Stimulated activated naive CD4-positive, alpha-beta T cell treated with Interleukin-2 at 50 U/mL for 16 hours (primary cell): ENCODE measurements around the gene MRPL51.

Experiments
- DNase-seq: peaks from one replicate; lab custom pipeline; 2025; lab: John Stamatoyannopoulos, UW

MRPL51 gene

GRCh38 chr12:6461401-6462233 lies 31.4 kb downstream of the MRPL51 start:
- peak; percentile 76 for DNase-seq

DNA sequence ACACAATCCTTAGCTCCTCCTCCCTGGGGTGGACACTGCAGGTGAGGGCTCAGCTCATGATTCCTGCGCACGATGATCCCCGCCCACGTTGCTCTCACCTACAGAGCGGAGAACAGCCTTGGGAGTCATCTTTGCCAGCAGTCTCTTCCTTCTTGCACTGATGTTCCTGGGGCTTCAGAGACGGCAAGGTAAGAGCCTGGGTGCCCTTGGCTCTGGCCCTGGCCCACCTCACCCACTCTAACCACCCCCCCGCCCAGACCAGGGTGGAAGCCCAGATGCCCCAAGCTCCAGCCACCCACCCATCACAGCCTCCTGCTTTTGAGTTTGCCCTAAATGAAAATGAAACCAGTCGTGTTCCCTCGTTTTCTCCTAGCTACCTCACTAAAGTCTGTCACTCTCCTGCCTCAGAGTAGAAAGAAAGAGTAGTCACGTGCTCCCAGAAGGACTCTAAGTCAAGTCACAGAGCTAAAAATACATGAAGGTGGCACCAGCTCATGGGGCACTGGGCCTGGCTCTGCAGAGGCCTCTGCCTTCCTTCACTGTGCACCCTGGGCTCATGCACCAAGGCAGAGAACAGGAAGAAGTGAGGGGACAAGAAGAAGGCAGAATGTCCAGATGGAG lies 32.2 kb downstream of the MRPL51 start:
- peak; percentile 23 for DNase-seq

- no peak for DNase-seq
Measured at GRCh38 chr12:6459004-6459337, 34.1 kb downstream of the MRPL51 start.

GRCh38 chr12:6458281-6459003 lies 34.6 kb downstream of the MRPL51 start:
- no peak for DNase-seq

GRCh38 chr12:6457220-6457945 lies 35.7 kb downstream of the MRPL51 start:
- no peak for DNase-seq

DNA sequence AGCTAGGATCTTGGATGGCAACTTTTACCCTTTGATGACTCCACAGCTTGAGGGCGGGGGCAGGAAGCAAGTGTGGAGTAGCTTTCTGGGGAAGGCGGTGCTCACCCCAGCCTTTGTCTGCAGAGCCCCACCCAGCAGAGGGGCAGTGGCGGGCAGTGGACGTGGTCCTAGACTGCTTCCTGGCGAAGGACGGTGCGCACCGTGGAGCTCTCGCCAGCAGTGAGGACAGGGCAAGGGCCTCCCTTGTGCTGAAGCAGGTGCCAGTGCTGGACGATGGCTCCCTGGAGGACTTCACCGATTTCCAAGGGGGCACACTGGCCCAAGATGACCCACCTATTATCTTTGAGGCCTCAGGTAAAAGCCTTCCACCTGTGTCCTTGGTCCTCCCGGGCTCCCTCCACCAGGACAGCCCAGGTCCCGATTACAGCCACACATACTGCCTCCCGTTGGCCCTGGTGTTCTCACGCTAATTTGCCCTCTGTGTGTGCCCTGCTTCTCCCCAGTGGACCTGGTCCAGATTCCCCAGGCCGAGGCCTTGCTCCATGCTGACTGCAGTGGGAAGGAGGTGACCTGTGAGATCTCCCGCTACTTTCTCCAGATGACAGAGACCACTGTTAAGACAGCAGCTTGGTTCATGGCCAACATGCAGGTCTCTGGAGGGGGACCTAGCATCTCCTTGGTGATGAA lies 40.0 kb downstream of the MRPL51 start:
- DNase-seq, result peak; percentile 20

- DNase-seq, result peak; percentile 23
Measured at GRCh38 chr12:6452245-6452943, 40.7 kb downstream of the MRPL51 start.

DNA sequence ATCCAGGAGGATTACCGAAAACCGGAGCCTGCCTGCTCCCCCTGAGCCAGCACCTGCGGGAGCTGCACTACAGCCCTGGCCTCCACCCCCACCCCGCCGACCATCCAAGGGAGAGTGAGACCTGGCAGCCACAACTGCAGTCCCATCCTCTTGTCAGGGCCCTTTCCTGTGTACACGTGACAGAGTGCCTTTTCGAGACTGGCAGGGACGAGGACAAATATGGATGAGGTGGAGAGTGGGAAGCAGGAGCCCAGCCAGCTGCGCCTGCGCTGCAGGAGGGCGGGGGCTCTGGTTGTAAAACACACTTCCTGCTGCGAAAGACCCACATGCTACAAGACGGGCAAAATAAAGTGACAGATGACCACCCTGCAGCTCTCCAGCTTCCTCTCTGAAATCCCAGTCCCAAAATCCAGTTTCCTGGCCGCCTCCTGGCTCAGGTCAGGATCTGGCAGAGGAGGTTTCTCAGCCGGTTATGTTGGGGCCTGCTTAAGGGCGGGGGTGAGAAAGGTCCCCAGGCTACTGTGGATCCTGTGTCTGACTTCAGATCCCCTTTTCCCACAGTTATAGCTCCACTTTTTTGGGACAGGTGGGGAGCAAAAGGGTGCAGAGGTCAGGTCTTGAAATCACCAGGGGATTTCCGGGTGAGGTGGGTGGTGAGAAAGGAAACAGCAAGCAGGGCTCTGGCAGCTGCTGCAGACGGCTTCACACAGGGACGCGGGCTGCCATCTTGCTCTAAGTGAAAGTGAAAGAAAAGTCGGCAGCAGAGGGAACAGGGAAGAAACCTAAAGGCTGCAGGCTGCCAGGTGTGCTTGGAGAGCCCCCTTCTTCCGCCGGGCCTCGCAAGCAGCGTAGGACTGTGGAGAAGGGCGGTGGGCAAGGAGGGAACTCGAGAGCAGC lies 41.5 kb downstream of the MRPL51 start, which contains the start of gene TAPBPL:
TSS of gene TAPBPL (plus strand) at position 695 of the 897 bp plus-strand sequence. CDS start 207 bp downstream, outside the sequence.
- DNase-seq, result peak; percentile 78

DNA sequence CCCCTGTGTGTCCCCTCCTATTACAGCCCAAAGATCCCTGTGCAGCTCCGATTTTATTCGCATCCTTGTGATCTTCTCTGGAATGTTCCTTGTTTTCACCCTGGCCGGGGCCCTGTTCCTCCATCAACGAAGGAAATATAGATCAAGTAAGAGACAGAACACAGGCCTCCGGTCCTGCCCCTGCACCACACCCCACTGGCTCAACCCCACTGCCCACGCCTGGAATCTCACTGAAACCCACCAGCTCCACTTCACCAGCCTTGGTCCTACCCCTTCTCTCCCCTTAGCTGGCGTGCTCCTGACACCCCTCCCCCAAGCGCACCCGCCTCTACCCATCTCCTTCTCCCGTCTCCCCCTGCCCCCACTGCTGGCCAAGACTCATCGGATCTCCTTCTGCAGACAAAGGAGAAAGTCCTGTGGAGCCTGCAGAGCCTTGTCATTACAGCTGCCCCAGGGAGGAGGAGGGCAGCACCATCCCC lies 42.2 kb downstream of the MRPL51 start:
- no peak for DNase-seq

DNA sequence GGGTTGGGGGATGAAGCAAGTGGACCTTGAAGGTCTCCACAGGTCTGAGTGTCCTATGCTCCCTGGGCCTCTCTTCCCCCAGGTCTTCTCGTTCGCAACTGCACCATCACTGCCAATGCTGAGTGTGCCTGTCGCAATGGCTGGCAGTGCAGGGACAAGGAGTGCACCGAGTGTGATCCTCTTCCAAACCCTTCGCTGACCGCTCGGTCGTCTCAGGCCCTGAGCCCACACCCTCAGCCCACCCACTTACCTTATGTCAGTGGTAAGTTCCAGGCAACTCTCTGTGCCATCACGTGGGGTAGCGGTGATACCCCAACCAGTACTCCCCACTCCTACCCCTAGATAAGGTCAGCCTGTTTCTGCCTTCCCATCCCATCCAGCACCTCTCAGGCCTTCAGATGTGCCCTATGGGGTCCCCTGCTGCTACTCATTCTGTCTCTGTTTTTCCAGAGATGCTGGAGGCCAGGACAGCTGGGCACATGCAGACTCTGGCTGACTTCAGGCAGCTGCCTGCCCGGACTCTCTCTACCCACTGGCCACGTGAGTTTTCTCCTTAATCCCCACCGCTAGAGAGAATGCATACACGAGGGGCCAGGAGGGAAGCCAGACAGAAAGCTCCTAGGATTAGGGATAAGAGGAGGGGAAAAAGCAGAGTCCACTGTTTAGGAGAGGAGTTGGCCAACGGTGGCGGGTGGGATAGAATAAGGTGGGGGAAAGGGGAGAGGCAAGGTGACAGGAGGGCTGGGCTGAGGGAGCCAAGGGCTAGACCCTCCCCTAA lies 42.8 kb downstream of the MRPL51 start:
- no peak for DNase-seq

GRCh38 chr12:6444704-6445688 lies 48.1 kb downstream of the MRPL51 start, which contains the start of gene CD27:
Gene CD27, plus strand, starts transcription at chr12:6444955. Its CDS starts 141 bp downstream, at chr12:6445096.
- no peak for DNase-seq

GRCh38 chr12:6444031-6444430 lies 49.0 kb downstream of the MRPL51 start:
- DNase-seq, result no peak

GRCh38 chr12:6443361-6443983 lies 49.6 kb downstream of the MRPL51 start:
- peak; percentile 29 for DNase-seq

DNA sequence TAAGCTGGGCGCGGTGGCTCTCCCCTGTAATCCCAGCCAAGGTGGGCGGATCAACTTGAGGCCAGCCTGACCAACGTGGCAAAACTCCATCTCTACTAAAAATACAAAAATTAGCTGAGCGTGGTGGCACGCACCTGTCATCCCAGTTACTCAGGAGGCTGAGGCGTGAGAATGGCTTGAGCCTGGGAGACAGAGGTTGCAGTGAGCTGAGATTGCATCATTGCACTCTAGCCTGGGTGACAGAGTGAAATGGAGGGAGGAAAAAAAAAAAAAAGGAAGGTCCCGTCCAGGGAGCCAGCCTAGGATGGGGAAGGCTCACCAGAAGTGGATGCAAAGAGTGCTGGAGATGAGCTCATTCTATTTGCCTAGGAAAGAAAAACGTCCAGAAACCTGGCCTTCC lies 50.2 kb downstream of the MRPL51 start:
- DNase-seq, result no peak
